DMS 273 treated with DMSO at 0.1 percent for 48 hours (cell line): ENCODE measurements around the gene CRTC3.
"Not testable (repeated sequence)": the region's sequence is repeated elsewhere in the genome, so short reads cannot be mapped to it uniquely, and the experiment has no call there.

ENCODE experiments used
- DNase-seq: peaks from one replicate; lab custom pipeline; 2025; lab: John Stamatoyannopoulos, UW

Gene CRTC3

DNA sequence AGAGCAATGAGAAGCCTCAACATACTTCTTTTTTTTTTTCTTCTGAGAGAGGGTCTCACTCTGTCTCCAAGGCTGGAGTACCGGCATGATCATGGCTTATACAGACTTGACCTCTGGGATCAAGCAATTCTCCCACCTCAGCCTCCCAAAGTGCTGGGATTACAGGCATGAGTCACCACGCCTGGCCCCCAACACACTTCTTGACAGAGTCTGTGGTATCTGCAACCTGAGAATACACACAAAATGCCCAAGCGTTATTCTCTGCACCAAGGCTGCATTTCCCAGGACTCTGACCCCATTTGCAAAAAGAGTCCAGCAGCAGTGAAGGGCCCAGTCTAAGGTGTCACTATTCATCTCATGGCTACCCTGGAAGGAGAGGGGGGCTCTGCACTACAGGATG lies 144.8 kb downstream of the CRTC3 start:
- DNase-seq = no peak

DNA sequence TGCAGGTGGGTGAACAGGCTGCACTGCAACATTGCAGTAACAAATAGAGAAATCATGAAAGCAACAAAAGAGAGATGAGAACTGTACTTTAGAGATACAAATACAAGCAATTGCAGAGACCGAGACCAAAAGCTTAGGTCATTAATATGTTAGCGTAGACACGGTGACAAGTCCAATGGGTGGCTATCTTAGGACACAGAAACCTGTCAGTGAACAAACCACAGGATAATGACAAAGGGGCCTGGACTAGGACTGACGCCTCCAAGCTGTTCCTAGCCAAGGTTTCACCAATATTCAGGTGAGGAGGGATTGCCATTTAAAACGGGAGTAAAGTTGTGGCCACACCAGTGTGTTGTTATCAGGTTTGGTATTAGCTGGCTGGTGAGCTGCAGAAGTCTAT lies 145.7 kb downstream of the CRTC3 start:
- DNase-seq = no peak

DNA sequence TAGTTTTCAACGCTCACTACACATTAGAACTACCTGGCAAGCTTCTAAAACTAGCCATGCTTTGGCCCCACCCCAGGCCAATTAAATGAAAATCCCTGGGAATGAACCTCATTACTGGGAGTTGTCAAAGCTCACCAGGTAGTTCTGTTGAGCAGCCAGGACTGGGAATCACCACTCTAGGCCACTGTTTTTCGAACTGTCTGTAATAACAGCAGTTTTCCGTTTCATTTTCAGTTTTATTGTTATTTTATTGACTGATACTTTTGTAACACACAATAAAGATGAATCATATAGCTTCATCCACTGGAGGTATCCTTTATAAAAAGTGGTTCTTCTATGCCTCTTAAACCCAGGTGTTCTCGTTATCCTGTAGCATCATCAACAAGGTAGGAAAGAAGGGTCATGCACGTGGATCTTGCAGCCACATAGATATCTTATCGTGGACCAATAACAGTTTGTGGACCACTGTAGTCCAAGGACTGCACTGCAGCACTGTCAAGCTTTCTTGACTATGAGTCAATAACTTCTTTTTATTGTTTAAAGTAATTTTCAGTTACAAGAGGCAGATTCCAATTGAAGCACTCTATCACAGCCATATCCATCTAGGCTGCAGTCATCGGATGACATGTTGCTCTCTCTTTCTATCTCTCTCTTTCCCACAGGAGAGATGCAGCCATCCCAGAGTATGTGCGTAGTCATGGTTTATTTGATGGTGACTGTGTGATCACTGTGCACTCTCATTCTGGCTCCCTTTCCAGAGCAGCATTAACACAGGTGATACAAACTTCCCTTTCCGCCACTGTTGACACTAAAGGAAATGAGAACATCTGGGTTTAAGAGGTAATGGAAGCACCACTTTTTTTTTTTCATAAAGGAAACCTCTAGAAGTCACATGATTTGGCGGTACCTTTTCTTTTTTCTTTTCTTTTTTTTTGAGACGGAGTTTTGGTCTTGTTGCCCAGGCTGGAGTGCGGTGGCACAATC lies 148.4 kb downstream of the CRTC3 start:
- no peak for DNase-seq

DNA sequence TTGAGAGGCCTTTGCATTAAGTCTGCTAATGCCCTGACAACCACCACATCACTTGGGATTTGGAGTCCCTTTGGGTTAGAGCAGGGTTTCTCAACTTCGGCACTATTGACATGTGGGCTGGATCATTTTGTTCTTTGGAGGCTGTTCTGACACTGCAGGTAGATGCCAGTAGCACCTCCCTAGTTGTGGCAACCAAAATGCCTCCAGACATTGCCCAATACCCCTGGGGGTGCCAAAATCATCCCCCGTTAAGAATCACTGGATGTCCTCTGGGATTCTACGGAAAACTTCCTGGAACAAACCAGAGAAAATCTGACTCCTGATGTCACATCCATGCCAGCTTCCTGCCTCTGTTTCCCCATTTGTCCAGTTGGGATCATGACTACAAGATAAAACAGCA lies 150.2 kb downstream of the CRTC3 start:
- DNase-seq = no peak

DNA sequence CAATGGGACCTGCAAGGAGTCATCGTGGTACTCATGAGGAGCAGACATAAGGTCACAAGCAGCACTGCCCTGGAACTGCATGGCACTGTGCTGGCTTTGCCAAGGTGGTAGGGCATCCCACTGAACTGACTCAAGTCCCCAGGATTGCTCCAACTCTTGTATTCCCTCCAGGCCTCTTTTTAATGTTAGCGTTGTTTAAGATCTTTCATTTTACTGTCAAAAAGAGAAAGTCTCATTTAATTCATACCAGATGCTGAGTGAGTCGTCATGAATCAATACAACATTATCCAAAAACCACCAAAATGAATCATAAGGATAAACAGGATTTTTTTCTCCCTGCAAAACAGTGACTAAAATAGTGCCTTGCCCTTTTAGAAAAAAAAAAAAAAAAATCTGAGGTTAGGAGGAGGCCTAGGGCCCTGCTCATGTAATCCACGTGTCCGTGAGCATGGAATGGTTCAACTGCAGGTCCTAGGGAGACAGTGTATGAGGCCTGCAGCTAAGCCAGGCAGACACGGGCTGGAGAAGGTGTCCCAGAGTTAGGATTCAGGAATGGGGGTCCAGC lies 150.7 kb downstream of the CRTC3 start:
- DNase-seq = no peak

DNA sequence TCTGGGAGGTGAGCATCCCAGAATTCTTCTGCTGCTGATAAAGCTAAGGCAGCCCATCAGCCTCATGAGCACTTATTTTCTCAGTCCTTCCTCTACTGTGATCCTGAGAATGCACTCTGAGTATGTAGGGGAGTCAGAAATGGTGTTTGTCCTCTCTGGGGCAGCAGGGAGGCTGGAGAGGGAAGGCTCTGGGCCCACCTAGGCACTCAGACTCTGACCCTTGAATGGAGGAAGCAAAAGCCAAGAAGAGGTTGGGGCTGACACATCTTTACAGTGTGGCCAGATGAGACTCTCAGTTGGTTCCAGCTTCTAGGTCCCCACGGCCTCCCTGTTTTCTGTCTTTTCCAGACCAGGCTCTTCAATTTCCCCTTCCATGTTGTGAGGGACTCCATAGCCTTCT lies 151.3 kb downstream of the CRTC3 start:
- no peak for DNase-seq

DNA sequence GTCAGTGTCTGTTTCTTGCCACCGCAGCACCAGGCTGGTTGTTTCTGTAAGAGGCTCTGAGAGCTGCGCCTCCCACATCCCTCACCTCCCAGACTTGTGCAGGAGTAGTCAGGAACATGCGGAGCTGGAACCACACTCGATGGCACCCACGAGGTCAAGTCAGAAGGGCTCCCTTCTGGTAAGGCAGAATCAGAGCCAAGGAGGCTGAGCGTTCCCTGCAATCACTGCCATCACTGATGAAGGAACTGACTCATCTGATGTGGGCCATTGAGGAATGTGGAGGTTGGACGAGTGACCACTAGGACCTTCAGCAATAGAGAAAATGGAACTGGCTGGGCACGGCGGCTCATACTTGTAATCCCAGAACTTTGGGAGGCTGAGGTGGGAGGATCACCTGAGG lies 151.8 kb downstream of the CRTC3 start:
- no peak for DNase-seq

DNA sequence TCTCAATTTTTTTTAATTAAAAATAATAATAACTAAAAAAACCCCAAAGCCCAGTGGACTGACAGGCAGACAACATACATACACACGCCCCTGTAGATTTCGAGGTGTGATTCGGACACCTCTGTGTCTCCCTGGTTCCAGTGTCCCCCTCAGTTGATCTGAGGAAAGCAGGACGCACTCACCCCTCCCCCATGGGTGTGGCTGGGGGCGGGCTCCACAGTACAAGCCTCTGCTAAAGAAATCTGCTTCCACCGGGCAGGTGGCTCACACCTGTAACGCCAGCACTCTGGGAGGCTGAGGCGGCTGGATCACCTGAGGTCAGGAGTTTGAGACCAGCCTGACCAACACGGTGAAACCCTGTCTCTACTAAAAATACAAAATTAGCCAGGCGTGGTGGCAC lies 153.6 kb downstream of the CRTC3 start:
- no peak for DNase-seq

DNA sequence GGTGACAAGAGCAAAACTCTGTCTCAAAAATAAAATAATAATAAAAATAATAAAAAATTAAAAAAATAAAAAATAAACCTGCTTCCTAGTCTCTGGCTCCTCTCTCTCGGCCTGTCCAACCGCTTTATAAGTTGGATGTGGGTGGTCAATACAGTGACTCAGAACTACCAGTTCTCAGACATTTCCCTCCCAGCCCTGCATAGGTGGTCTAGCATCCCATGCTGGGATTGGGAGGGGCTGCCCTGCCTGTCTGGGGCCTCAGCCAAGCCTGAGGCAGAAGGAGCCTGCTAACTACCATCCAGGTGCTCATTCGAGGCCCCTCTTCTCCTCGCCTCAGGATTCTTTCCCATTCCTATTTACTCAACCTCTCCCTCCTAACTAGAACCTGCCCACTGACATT lies 154.2 kb downstream of the CRTC3 start:
- DNase-seq = no peak

DNA sequence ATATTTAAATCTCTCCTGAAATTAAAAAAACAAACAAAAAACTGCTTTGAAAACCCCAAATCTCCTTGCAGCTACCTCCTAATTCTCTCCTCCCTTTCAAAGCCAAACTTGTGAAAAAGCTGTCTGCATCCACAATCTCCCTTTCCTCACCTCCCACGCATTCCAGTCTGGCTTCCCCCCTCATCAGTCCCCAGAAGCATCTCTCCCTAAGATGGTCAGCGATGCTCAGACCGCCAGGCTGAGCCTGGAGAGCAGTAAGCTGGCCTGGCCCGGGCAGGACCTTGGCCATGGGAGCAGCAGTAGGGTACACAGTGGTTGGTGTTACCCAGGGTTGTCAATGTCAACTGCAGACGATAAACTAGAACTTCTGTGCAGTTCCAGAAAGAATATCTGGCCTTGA lies 154.6 kb downstream of the CRTC3 start:
- no peak for DNase-seq

DNA sequence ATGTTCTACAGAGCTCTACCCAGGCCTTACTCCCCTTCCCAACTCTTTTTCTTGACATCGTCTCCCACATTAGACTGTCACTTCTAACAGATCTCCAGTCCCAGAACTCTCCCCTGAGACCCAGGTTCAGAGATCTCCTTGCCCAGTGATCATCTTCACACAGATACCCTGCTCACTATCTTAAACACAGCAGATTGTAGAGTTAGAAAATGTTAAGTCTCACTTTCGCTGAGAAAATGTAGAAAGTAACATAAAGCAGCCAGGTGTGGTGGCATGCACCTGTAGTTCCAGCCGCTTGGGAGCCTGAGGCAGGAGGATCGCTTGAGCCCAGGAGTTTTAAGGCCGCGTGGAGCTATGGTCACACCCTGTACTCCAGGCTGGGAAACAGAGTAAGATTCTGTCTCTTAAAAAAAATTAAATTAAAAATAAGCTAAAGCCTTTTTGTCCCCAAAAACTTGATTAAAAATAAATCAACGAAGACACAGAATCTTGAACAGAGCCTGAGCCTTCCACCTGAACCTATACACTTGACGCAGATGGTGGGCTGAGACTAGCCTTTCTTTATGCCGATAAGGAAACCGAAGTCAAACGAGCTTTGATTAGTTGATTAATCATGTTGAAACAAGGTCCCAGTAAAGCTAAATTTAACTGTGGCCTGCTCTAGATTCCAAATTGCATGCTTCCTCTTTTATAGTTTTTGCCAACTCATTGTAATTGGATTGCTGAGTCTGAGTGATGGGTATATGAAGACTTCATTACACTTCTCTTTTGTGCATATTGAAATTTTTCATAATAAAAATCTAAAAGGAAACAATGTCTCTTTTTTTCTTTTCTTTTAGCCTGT lies 156.1 kb downstream of the CRTC3 start:
- DNase-seq = no peak

DNA sequence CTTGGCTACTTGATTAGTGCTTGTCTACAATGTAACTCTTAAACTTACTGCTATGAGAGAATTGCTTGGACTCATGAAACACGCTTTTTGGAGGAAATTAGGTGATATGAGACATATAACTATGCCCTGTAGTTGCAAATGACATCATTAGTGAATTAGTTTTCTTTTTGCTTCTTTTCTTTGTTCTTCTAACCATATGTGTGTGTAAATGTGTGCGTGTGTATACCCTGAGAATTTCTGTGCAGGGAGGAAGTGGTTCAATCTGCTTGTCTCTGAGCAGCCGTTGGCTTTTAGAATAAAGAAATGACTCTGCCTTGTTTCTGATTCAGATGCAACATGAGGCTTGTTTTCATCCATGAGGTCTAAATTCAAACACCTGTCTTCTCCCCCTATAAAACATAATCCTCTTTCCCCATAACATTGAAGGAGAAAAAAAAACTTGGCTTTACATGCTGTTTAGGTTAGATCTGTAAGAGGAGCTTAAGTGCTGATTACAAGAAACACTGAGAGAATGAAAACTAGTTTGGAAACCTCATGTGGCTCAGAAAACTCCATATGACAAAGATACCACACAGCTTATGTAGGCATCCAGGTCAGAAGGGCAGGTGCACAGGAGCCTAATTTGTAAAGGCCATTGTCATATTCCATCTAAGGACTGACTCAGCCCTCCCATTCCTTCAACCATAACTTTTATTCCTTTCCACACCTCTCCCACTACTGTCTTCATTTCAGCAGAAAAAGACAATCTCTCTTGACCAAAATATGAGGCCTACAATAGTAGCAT lies 156.9 kb downstream of the CRTC3 start:
- no peak for DNase-seq

DNA sequence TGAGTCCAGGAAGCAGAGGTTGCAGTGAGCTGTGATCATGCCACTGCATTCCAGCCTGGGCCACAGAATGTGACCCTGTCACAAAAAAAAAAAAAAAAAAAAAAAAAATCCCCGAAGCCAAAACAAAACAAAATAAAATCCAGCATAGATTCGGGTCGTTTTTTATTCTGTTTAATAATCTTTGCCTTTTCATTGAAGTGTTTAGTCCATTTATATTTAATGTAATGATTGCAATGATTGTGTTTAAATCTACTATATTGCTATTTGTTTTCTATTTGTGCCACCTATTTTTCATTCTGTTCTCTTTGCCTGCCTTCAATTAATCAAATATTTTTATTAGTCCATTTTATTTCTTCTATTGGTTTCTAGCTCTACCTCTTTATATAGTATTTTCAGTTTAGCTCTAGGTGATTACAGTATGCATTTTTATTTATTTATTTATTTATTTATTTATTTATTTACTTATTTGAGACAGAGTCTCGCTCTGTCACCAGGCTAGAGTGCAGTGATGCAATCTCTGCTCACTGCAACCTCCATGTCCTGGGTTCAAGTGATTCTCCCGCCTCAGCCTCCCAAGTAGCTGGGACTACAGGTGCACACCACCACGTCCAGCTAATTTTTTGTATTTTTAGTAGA lies 159.7 kb downstream of the CRTC3 start:
- not testable (repeated sequence) for DNase-seq

DNA sequence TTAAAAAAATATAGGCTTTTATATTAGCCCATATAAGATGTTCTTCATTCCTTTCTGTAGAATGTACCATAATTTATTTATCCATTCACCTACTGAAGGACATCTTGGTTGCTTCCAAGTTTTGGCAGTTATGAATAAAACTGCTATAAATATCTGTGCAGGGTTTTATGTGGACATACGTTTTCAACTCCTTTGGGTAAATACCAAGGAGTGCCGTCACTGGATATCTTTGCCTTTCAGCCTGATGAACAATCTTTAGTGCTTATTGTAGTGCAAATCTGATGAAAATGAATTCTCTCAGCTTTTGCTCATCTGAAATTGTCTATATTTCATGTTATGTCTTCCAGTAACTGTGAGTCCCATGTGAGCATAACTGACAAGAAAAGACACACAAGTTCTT lies 160.9 kb downstream of the CRTC3 start:
- no peak for DNase-seq

DNA sequence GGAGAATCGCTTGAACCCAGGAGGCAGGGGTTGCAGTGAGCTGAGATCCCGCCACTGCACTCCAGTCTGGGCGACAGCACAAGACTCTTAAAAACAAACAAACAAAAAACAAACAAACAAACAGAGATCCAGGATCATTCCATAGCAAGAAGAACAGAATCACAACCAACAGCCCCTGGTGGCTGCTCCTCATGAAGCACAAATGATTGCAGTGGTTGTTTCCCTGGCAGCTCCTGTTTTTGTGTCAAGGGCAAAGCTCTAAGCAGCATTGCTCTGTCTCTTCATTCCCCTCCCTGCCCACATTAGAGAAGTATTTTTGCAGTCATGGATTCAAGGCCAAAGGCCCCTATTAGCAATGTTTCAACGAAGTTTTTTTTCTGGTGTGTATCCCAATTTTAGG lies 161.6 kb downstream of the CRTC3 start:
- DNase-seq = no peak

DNA sequence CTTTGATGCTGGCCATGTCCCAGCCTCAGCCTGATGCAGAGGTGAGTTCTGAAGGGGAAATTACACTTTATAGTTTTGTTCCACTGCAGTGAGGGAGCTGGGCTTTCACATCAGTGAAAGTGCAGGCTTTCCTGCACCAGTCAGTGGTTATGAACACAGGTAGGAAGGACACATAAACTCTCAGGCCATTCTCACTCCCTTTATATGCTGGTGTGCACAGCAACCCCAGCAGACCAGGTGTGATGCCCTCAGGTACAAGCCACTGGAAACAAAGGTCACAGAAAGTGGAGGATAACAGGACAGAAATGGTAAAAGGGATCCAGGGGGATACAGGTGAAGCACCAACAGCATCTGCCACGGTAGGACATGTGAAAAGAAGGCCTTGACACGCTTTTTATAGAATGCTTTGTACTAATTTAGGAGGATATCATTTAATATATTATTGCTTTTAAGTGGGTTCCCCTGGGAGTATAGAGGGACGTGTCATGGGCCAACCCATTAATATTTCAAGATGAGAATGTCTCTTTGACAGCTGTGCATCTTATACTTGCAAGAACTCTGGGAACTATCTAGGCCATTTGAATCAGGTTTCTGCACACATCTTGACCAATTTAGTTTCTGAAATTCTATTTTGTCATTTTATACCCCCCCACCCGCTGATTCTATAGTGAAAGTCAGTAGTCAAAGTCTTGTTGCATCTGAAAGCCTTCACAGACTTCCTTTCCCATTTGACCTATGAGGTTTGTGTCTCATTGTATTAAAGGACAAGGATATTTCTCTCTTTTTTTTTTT lies 162.5 kb downstream of the CRTC3 start:
- no peak for DNase-seq
